Measurements from ENCODE around the gene GTPBP3. TPM values are rescaled to one million over a fixed set of nuclear protein-coding genes. Genes with fewer than 3 reads are reported as not detected.
A peak's percentile ranks its signal among the peaks of the same experiment; 100 is the strongest.

The GTPBP3 gene
- total and polyA plus RNA-seq, 2 of the 8 experiments (the other 6 are each of a cell fraction or from before 2014, with no cell fraction given), result 30.4 to 56.0 TPM

GRCh38 chr19:17385878-17386611 lies 48.7 kb downstream of the GTPBP3 start:
- peak in 1 of 2 experiments; percentile 92 for DNase-seq (ENCODE audit: low read depth in 1 of 2, low spot score in 2 of 2)
- Histone ChIP-seq H2BK15ac (ENCODE audit: low read length) (peak overlapping the region; percentile 72; the same call in 1 of the 2 replicates), H3K27ac (ENCODE audit: low read depth, low read length) (no peak overlapping the region), H3K14ac (ENCODE audit: insufficient read length) (no peak overlapping the region), H2BK5ac (ENCODE audit: low read depth, low read length) (peak overlapping the region; percentile 52; the same call in 1 of the 2 replicates), H3K4me1 (replicated peaks in 1 of 4; ENCODE audit: control insufficient read depth in 3 of 4, insufficient read depth in 4 of 4, low read length in 3 of 4) (peaks cover 0 to 5% (median 3%) of the 10 kb centered on the region in 4 experiments; a peak in 5 of 7 replicates), H3K9me3 (ENCODE audit: insufficient read depth in 2 of 2, low read depth in 1 of 2, low read length in 1 of 2) (no peaks in the 10 kb centered on the region), H3K27me3 (replicated peaks in 1 of 4; ENCODE audit: control insufficient read depth in 3 of 4, extremely low read depth in 1 of 4, insufficient read depth in 3 of 4, low read length in 3 of 4) (peaks cover 0 to 5% (median 0%) of the 10 kb centered on the region in 4 experiments; a peak in 2 of 7 replicates), H2BK20ac (ENCODE audit: low read length) (0 out of 2 replicates have a peak overlapping the region, but pooled peaks have one; percentile 13), H2BK120ac (replicated peaks; ENCODE audit: low read depth, low read length) (no peak overlapping the region), H2AK5ac (ENCODE audit: low read depth, low read length) (no peak overlapping the region; the same call in 1 of the 2 replicates), H2AFZ (ENCODE audit: low read length) (peak overlapping the region; percentile 55; the same call in 1 of the 2 replicates), H3K79me2 (ENCODE audit: control insufficient read depth in 1 of 2, insufficient read depth in 2 of 2, low read length in 2 of 2) (no peaks in the 10 kb centered on the region), H4K91ac (replicated peaks; ENCODE audit: insufficient read length, low read length) (peak overlapping the region; percentile 91), H3K4ac (replicated peaks; ENCODE audit: insufficient read length, low read depth, low read length) (peak overlapping the region; percentile 65), H2BK12ac (ENCODE audit: low read depth, low read length) (peak overlapping the region; percentile 87; the same call in 1 of the 2 replicates), H3K79me1 (ENCODE audit: low read depth, low read length) (no peaks in the 10 kb centered on the region), H3K56ac (replicated peaks; ENCODE audit: insufficient read length, low read depth, low read length) (no peak overlapping the region), H3K9ac (replicated peaks in 1 of 4; ENCODE audit: extremely low read depth in 1 of 4, low read depth in 3 of 4, low read length in 3 of 4) (no peak overlapping the region; a peak in 1 of 7 replicates), H4K8ac (ENCODE audit: extremely low read depth, insufficient read depth, low read length) (no peak overlapping the region), H3K4me3 (ENCODE audit: extremely low read depth in 1 of 4, insufficient read depth in 2 of 4, low read depth in 3 of 4, low read length in 4 of 4) (no peak overlapping the region), H4K20me1 (replicated peaks in 1 of 2; ENCODE audit: control insufficient read depth in 1 of 2, insufficient read depth in 2 of 2, low read length in 2 of 2) (no peaks in the 10 kb centered on the region), H3K4me2 (ENCODE audit: insufficient read depth in 1 of 2, low read depth in 2 of 2, low read length in 2 of 2) (peak overlapping the region in 1 of 2 experiments; percentile 49; a peak in 3 of 4 replicates), H3K18ac (ENCODE audit: extremely low read depth, low read length) (no peak overlapping the region; the same call in 1 of the 2 replicates), H3K23me2 (ENCODE audit: low read depth, low read length) (peaks cover 5% of the 10 kb centered on the region; the same call in 1 of the 2 replicates), H3K36me3 (ENCODE audit: control insufficient read depth in 2 of 4, insufficient read depth in 4 of 4, low read length in 3 of 4) (no peaks in the 10 kb centered on the region), H3K23ac (ENCODE audit: insufficient read length) (no peak overlapping the region), H4K5ac (ENCODE audit: insufficient read length, low read depth, low read length) (peak overlapping the region; percentile 13)
- FAIRE-seq, result no peak
- POLR2A ChIA-PET (ENCODE audit: partially characterized antibody), result interaction anchor here (0.7 to 2.0 kb wide), 8 partner anchors 9 to 80 kb away, joined by 3 to 6 read pairs (median 4); partner anchors contain the start of genes BST2, MRPL34 and PLVAP
- CTCF ChIA-PET (ENCODE audit: partially characterized antibody), result interaction anchor here (0.6 to 13.5 kb wide), 30 partner anchors 8 to 390 kb away, joined by 3 to 153 read pairs (median 4); partner anchors contain the start of genes ANO8, CCDC194 and MRPL34
- WGBS, 2 experiments (ENCODE audit: extremely low coverage in 1 of 2, insufficient coverage in 1 of 2, insufficient read length in 1 of 2, insufficient replicate concordance in 2 of 2, low coverage in 1 of 2, low lambda C conversion rate in 2 of 2, missing lambda C conversion rate in 1 of 2), result 45% methylated on average over 20 of the region's 20 CpGs; no CpG with 5 or more reads in 1 of the 2 experiments
- TF ChIP-seq ASH2L (IDR thresholded peaks at IDR 0.05; ENCODE audit: low read length) (no peak), HDAC2 (IDR thresholded peaks at IDR 0.05; ENCODE audit: borderline replicate concordance in 1 of 2, low read depth in 2 of 2, low read length in 2 of 2) (no peak), RAD21 (IDR thresholded peaks at IDR 0.05 in 1 of 2, conservative IDR thresholded peaks at IDR 0.05 in 1 of 2; ENCODE audit: low read depth in 2 of 2, low read length in 2 of 2) (peak; percentile 86 to 93), GABPA (IDR thresholded peaks at IDR 0.05; ENCODE audit: borderline replicate concordance, insufficient read depth, low read length) (peak; percentile 59; the same call in 1 of the 2 replicates)
- TF ChIP-seq, protein P1, sequence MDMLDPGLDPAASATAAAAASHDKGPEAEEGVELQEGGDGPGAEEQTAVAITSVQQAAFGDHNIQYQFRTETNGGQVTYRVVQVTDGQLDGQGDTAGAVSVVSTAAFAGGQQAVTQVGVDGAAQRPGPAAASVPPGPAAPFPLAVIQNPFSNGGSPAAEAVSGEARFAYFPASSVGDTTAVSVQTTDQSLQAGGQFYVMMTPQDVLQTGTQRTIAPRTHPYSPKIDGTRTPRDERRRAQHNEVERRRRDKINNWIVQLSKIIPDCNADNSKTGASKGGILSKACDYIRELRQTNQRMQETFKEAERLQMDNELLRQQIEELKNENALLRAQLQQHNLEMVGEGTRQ (IDR thresholded peaks at IDR 0.05; ENCODE audit: low read length), result peak; percentile 56
